ENCODE measurements around the gene RNF111.
"Not testable (repeated sequence)": the region's sequence is repeated elsewhere in the genome, so short reads cannot be mapped to it uniquely, and the experiment has no call there.

The RNF111 gene

DNA sequence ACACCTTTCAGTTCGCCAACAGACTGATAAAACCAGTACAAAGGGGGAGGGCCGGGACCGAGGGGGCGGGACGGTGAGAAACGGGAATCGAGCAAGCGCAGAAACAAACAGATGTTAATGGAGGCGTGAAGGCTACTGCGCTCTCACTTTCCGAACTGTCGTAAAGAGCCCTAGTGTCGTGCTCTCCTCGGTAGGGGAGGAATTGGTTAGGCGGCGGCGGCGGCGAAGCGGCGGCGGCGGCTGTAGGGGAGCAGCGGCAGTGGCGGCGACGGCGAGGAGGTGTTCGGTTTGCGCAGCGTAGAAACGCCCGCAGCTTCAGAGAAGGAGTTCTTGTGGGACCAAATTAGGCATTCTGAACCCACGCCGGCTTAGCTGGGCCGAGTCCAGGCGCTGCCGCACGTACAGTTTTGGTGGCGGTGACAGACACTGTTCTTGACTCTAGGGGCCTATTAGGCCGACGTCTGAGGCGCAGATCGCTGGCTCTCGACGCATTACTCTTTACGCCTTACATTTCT is at the start of gene RNF111:
Gene RNF111, plus strand, starts transcription at position 173 of the 515 bp plus-strand sequence. CDS start 43,160 bp downstream, outside the sequence.
- FAIRE-seq, result peak; percentile 60

DNA sequence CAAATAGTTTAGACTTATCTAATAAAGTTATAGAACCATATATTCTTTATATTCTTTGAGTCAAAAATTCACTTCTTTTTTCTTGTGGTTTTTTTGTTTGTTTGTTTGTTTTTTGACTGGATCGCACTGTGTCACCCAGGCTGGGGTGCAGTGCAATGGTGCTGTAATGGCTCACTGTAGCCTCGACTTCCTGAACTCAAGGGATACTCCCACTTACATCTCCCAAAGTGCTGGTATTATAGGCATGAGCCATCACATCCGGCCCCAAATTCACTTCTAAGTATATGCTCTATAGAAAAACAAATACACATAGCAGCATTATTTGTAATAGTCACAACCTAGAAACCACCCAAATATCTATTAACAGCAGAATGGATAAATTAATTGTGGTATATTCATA is 40.3 kb upstream of the RNF111 start:
- no peak for FAIRE-seq

DNA sequence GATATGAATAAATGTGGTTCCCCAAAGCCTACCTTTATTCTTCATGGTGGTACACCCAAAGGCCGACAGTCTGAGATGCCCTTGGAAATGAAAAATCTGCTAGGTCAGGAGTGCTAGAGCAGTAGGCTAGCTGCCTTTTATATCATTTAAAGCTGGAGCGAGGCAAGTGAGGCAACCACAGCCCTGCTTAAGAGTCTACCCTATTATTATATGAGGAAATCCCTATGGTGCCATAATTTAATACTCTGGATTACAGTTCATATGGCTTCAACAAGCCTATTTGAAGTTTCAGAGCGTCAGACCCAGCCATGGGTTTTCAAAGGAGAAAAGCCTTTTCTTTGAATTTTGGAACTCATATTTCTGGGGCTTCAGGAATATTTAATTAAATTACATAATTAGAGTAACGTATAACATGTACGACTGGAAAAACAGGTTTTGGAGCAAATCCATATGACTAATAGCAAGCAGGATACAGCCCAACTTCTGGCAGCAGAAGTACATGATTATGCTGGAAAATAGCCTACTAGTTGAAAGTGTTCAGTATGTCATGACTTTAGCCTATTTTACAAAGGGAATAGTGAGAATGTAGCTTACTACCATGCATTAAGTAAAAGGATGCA is 36.0 kb upstream of the RNF111 start:
- no peak for FAIRE-seq

DNA sequence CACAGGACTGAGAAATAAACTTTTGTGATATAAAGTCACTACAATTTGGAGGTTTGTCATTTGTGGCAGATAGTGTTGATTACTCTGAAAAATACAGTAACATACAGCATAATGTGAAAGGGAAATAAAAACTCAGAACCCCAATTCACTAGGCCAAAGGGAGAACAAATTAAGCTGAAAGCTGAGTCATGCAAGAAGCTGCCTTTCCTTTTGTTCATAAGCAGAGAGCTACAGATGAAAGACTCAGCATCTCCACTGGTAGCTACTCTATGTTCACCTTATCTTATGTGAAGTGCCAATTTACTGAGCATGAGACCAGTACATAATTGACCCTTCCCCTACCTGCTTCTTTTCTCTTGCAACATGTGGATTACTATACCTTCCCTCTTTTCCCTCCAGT is 34.7 kb upstream of the RNF111 start:
- FAIRE-seq, result no peak

DNA sequence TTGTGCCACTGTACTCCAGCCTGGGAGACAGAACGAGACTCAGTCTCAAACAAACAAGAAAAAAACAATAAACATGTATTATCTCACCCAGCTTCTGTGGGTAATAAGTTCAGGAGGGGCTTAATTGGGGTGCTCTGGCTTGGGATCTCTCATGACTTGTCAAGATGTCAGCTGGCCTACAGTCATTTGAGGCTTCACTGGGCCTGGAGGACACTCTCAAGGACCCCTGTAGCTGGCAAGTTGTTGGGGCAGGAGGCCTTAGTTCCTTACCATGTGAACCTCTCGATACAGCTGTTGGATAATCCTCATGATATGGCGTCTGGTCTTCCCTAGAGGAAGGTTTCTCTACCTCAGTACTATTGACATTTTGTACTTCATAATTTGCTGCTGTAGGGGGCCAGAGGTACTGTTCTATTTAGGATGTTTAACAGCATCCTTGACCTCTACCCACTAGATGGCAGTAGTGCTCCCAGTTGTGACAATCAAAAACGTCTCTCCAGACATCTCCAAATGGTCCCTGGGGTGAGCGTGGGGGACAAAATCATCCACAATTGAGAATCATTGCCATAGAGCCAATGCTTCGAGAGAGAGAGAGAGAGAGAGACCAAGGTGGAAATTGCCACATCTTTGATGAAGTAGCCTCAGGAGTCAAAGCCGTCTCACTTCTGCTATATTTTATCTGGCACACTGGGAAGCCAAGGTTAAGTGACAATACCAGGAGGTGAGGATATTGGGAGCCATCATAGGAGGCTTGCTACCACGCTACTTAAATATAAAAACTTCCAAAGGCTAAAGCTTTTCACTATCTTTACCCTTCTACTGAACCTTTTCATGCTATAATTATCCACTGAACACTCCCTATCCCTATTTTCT is 30.1 kb upstream of the RNF111 start:
- FAIRE-seq, result no peak

DNA sequence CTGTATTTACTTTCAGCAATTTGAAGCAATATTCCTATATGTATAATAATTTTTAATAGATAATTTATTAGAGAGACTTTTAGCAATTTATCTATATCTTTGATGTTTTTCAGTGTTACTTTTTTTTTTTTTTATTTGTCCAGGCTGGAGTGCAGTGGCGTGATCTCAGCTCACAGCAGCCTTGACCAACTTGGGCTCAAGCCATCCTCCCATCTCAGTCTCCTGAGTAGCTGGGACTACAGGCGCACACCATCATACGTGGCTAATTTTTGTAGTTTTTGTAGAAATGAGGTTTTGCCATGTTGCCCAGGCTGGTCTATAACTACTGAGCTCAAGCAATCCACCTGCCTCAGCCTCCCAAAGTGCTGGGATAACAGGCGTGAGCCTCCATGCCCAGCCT is 28.7 kb upstream of the RNF111 start:
- no peak for FAIRE-seq

DNA sequence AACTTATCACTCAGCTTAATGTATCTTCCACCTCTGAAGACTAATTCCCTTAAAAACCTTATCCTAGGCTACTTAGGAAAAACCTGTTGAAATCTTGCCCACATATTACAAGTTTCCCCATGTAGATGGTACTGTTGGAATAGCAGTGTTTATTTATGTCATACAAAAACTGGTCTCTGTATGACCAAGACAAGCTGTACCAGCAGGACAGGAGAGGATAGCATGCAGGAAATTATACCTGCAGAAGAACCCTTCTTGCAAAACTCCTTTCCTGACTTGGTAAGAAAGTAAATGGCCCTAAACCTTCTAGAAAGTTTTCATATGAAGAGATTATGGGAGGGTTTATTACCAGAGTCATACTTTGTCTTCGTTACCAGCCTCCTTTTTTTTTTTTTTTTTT is 25.3 kb upstream of the RNF111 start:
- FAIRE-seq, result no peak

DNA sequence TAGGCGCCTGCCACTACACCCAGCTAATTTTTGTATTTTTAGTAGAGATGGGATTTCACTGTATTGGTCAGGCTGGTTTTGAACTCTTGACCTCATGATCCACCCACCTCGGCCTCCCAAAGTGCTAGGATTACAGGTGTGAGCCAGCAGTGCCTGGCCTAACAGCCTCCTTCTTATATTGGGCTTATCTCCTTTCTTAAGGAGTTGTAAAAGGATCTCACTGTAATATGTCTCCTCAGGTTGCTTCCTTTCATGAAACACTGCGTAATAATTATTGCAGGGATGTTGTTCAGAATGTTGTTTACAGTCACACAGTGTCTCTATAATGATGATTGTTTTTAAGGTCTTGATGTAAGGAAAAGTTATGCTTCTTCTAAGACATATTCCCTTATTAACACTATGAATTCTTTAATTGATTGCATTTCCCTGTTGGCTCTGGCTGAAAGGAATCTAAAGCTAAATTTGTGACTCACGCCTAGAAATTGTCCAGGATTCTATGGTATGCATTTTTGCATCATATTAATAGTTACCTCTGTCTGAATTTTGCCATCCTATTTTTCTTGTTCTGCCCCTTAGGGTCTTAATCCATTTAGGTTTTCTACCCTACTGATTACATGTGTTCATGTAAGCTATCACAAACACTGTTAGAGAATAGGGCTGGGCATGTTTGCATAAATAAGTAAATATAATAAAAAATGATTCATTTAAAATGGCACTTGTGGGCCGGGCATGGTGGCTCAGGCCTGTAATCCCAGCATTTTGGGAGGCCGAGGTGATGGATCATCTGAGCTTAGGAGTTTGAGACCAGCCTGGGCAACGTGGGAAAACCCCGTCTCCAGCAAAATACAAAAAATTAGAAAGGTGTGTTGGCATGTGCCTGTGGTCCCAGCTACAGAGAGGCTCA is 24.5 kb upstream of the RNF111 start:
- no peak for FAIRE-seq

DNA sequence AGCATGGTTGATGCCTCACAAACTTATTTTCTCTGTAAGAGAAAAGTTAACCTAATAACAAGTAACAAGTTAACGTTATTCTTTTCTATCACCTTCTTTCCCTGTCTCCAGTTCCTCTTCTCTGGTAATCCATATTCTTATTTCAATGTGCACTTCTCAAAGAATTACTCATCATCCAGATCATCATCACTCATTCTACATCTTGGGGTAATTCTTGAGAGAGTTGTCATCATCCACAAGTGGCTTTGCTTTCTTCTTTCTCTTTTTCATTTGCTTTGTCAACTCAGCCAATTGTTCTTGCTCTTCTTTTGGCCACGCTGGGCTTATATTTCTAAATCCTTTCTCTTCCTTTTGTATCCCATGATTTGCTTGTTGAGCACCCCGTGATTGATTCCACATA is 20.8 kb upstream of the RNF111 start:
- FAIRE-seq, result no peak

DNA sequence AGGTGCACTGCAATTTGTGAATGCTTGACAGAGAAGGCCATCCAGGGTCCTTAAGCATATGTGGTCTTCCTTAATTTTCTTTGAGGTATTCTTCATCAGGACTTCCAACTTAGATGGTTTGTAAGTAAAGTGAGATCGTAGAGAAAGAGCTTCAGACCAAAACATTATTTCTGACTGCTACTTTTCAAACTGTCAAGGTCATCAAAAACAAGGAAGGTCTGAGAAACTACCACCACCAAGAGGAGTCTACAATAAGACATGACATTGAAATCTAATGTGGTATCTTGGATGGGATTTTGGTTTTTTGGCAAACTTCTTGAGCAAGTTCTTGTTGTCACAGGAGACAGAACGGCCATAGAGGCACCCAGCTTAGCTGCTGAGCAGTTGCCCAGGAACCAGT is 20.0 kb upstream of the RNF111 start:
- FAIRE-seq, result no peak

DNA sequence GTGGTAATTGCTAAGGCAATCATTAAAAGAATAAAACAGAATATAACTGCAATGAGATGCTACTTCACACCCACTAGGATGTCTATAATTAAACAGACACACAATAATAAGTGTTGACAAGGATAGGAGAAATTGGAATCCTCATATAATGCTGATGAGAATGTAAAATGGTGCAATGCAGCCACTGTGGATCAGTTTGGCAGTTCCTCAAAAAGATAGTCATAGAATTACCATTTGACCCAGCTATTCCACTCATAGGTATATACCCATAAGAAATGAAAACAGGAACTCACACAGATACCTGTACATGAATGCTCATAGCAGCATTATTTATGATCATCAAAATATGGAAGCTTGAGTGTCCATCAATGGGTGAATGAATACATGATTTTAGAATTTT is 9.6 kb upstream of the RNF111 start:
- no peak for FAIRE-seq

DNA sequence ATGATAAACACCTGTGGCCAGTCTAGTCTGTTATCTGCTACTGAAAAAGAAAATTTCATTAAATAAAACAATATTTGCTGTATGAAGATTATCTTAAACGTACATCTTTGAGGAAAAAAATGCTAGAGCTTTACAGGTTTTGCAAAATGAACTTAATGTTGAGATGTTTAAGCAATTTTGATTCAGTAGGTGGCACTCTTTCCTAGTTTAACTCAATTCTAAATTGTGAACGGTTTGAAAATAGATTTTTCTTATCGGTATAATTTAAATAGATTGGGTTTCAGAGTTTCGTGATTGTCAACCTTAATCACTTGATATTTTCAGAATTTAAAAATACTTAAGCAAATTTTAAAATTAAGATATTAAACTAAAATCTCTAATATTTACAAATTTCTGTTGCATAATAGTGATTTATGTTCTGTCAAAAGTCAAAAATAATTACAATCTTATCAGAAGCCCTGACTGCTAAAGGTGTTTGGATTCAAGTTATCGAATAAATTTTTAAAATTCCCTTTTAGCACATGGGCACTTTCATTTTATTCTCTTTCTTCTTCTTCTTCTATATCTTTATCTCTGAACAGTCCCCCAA is 7.0 kb upstream of the RNF111 start:
- peak; percentile 97 for FAIRE-seq

DNA sequence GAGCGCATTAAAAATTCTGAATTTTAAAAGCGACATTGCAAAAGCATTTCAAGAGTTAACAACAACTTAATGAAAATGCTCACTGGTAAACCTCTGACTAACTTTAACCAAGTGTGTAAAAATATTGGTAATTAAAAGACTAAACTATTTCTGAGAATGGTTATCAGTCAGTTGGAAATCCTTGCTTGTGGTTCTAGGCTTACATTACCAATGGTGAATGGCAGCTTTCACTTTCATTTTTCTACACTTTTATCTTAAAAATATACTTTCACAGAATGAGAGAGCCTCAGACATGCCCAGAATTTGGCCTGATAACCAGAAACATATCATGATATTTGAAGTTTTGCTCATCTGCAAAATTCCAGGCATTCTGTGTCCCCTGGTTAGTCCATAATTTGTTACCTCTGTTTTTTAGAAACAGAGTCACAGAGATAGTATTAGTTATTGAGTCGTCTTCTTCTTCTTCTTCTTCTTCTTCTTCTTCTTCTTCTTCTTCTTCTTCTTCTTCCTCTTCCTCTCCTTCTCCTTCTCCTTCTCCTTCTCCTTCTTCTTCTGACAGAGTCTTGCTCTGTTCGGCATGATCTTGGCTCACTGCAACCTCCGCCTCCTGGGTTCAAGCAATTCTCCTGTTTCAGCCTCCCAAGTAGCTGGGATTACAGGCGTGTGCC is 5.5 kb upstream of the RNF111 start:
- no peak for FAIRE-seq

DNA sequence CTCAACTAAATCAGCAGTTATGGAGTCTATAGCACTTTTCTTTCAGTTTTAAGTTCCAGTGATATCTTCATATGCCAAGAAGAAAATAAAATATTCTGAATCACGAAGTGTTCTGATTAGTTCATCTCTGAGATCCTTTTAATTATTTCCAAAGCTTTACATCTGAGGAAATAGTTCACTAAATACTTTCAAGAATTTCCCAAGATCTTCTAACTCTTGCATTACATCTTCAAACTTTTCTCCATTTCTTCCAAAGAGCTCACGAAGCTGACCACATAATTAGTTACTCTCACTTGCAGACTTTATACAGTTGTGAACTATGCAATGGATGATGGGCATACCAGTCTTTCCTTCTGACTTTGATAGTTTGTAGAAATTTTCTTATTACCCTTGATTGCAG is 4.2 kb upstream of the RNF111 start:
- no peak for FAIRE-seq

DNA sequence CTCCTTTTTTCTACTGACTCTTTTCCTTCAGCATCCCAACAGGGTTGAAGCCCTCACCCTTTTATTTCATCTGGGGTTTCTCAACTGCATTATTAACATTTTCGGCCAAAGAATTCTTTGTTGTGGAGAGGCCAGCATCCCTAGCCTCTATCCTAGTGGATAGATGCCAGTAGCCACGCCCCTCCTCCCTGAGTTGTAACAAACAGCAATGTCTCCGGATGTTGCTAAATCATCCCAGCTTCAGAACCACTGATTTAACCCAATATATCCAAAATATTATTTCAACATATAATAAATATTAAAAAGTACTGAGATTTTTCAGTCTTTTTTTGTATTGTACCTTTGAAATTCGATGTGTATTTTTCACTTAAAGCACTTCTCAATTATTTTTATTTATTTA is 2.0 kb upstream of the RNF111 start:
- no peak for FAIRE-seq

DNA sequence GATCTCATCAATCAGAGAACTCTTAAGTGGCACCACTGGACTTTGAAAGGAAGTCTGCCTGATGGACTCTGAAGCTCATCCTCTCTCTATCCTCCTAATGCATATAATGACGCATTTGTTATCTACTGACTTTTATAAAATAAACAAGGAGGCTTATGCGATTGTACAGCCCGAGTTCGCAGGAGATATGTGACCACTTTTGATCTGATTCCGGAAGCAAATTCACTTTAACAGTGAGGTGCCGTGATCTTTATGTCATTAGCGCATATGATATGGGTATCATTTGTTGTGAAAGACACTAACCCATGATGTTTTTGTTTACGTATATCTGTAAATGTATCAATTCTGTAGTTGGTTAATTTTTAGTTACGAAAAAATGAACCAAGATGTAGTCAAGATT is 427 bp upstream of the RNF111 start:
- no peak for FAIRE-seq

DNA sequence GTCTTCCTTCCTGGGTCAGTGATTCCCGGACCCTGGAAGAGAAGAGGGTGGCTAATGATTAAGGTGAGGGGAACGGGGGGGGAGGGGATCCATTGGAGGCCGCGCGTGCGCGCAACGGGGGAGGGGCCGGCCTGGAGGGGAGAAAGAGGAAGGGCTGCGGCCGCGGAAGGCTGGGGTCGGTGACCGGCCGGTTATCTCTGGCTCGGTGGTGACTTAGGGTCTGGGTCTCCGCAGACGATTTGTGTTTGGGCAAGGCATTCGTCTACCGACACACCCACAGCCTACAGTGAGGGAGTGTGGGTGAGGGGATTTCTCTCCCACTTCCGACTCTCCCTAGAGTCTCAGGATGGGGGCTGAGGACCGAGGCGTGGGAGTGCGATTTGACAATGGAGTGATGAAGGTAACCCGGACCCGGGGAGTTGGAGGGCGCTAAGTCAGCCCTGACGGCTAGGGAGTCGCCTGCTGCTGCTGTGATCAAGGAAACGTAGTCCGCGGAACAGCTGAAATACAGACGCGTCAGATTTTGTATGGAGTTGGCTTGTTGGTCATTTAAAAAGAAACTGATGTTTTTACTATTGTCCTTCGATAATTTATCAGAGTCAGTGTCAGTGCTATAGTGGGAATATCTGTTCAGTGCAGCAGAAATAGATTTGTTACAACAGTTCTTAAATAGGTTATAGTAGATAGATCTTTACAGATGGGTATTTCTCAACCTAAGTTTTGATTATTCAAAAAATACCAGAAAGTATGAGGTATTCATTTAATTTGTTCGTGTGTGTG is 733 bp downstream of the RNF111 start:
- FAIRE-seq, result no peak

DNA sequence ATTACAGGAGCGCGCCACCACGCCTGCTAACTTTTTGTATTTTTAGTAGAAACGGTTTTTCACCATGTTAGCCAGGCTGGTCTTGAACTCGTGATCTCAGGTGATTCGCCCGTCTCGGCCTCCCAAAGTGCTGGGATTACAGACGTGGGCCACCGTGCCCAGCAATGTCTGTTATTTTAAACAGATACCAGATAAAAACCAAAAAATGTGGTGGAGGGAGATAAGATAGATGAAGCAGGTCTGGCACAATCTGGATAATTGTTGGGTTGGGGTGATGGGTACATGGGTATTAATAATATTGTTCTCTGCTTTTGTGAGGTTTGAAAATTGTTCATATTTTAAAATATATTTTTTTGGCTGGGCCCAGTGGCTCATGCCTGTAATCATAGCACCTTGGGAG is 4.7 kb downstream of the RNF111 start:
- FAIRE-seq, result no peak

DNA sequence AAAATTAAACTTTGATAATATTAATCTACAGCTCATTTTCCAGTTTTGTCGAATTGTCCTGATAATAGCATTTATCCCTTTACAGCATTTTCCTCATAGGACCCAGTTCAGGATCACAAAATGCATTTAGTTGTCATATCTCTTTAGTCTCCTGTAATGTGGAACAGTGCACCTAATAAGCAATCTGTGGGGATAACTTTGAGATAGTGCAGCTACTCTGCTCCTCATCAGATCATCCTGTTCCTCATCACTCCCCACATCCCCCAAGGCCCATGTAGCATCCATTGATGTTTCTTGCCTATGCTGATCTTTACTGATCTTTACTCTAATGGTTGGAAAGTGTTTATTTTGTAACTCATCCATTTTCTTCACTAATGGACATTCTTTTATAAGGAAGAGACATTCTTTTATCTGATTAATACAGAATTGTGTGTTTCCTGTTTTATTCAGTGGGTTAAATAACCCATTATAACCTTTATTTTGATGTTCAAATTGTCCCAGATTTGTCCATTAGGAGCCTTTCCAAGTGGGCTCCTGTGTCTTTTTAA is 7.5 kb downstream of the RNF111 start:
- FAIRE-seq, result no peak

DNA sequence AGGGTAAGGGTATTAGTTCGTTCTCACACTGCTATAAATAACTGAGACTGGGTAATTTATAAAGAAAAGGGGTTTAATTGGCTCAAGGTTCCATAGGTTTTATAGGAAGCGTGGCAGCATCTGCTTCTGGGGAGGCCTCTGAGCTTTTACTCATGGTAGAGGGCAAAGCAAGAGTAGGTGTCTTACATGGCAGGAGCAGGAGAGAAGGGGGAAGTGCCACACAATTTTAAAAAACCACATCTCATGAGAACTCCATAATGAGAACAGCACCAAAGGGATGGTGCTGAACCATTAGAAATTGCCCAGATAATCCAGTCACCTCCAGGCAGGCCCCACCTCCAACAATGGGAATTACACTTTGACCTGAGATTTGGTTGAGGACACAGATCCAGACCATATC is 12.2 kb downstream of the RNF111 start:
- no peak for FAIRE-seq

DNA sequence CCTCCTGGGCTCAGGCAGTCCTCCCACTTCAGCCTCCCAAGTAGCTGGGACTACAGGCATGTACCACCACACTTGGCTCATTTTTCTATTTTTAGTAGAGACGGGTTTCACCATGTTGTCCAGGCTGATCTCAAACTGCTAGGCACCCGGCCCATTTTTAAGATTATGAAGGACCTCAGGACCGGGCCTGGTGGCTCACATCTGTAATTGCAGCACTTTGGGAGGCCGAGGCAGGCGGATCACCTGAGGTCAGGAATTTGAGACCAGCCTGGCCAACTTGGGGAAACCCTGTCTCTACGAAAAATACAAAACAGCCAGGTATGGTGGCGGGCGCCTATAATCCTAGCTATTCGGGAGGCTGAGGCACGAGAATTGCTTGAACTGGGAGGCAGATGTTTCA is 12.8 kb downstream of the RNF111 start:
- FAIRE-seq, result not testable (repeated sequence)

All from TTC549 (cell line).